Stimulated activated naive CD8-positive, alpha-beta T cell treated with anti-CD3 and anti-CD28 coated beads, Interleukin-15, Interleukin-2, amounts not matched to agents 100 ng/mL and 50 ng/mL, for 24 hours (primary cell): ENCODE measurements around the gene PXK.
"Not testable (repeated sequence)": the region's sequence is repeated elsewhere in the genome, so short reads cannot be mapped to it uniquely, and the experiment has no call there.

Source experiments
- H3K27ac Mint-ChIP-seq: one replicate; pipeline ENCODE4 v1.8.0; 2021; ENCODE audit warnings: mild to moderate bottlenecking, mixed read lengths
- H3K27me3 Mint-ChIP-seq: one replicate; pipeline ENCODE4 v1.8.0; 2021; ENCODE audit warnings: mixed read lengths
- H3K36me3 Mint-ChIP-seq: one replicate; pipeline ENCODE4 v1.8.0; 2021; ENCODE audit warnings: low read depth, mixed read lengths
- H3K4me1 Mint-ChIP-seq: one replicate; pipeline ENCODE4 v1.8.0; 2021; ENCODE audit warnings: low read depth, mixed read lengths
- H3K4me3 Mint-ChIP-seq: one replicate; pipeline ENCODE4 v1.8.0; 2021; ENCODE audit warnings: mild to moderate bottlenecking, mixed read lengths
- H3K9me3 Mint-ChIP-seq: one replicate; pipeline ENCODE4 v1.8.0; 2021; ENCODE audit warnings: mixed read lengths

Gene PXK

DNA sequence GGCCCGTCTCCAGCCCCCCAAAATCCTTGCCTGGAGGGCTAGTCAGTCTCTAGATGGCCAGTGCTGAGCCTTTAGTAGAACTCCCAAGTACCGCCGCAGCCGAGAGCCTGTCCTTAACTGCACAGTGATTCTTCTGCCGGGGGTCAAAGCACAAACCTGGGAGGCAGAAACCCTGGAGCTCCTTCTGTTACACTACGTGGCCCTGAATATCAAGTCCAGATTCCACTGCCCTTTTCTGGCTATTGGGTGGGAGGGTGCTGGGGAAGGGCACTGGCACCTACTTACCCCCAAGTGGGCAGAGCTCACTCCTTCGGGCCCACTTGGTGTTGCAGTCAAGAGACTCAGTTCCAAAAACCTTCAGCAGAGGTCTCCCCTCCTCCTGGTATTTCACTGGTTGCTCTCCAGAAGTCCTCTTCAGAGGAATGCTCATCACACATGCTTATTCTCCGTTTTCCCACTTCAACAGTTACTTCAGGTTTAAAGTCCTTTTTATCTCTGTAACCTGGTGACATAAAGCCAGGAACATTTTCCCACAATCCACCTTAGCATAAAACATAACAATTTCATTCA lies 90.1 kb downstream of the PXK start:
- Mint-ChIP-seq H3K9me3 (no peaks in the 10 kb centered on the region), H3K36me3 (peaks cover 60% of the 10 kb centered on the region), H3K4me1 (peaks cover 3% of the 10 kb centered on the region), H3K27ac (peak overlapping the region; percentile 4), H3K27me3 (no peaks in the 10 kb centered on the region), H3K4me3 (no peak overlapping the region)

DNA sequence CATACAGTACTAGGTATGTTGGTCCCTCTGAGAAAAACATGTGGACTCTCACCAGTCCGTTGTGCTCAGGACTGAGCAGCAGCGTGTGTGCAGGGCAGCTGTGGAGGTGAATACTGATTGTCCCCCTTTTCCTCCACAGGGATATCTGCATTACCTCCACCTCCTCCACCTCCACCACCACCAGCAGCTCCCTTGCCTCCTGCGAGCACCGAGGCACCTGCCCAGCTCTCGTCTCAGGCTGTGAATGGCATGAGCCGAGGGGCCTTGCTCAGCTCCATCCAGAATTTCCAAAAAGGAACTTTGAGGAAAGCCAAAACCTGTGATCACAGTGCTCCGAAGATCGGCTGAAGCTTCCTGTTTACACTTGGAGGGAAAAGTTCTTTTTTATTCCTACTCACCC lies 91.9 kb downstream of the PXK start:
- H3K36me3 Mint-ChIP-seq: peaks cover 69% of the 10 kb centered on the region
- peaks cover 3% of the 10 kb centered on the region for H3K4me1 Mint-ChIP-seq
- no peaks in the 10 kb centered on the region for H3K9me3 Mint-ChIP-seq
- no peak overlapping the region for H3K4me3 Mint-ChIP-seq
- H3K27me3 Mint-ChIP-seq: no peaks in the 10 kb centered on the region
- peak overlapping the region; percentile 18 for H3K27ac Mint-ChIP-seq

DNA sequence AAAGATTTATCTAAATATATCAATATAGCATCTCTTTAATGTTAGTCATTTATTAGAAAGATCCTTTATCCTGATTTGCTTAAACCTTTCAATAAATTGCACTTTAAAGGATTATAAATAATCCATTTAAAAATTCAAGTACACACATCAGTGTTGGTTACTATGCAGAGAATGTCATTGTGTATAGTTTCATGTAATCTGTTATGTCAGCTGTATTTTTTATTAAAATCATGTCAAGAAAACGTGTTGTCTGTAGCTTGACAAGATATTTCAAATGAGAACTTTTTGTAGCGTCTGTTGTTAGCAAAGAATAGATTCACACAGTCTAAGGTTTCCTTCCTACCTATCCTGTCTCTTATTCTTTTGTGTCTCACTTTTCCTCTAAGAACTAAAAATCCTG lies 93.1 kb downstream of the PXK start:
- H3K27me3 Mint-ChIP-seq: no peaks in the 10 kb centered on the region
- no peaks in the 10 kb centered on the region for H3K4me1 Mint-ChIP-seq
- no peaks in the 10 kb centered on the region for H3K9me3 Mint-ChIP-seq
- peak overlapping the region; percentile 58 for H3K27ac Mint-ChIP-seq
- no peak overlapping the region for H3K4me3 Mint-ChIP-seq
- H3K36me3 Mint-ChIP-seq: peaks cover 66% of the 10 kb centered on the region

- Mint-ChIP-seq H3K27me3 (no peaks in the 10 kb centered on the region), H3K9me3 (no peaks in the 10 kb centered on the region), H3K27ac (no peak overlapping the region), H3K4me1 (peaks cover 10% of the 10 kb centered on the region), H3K4me3 (no peak overlapping the region), H3K36me3 (peaks cover 61% of the 10 kb centered on the region)
Observed at GRCh38 chr3:58427661-58428361, 95.1 kb downstream of the PXK start.

GRCh38 chr3:58429657-58430056 lies 97.0 kb downstream of the PXK start:
- Mint-ChIP-seq H3K9me3 (no peaks in the 10 kb centered on the region), H3K4me1 (peaks cover 24% of the 10 kb centered on the region), H3K4me3 (no peak overlapping the region), H3K27ac (no peak overlapping the region), H3K36me3 (peaks cover 55% of the 10 kb centered on the region), H3K27me3 (no peaks in the 10 kb centered on the region)

- no peaks in the 10 kb centered on the region for H3K9me3 Mint-ChIP-seq
Observed at GRCh38 chr3:58432905-58433304, 100.2 kb downstream of the PXK start.

DNA sequence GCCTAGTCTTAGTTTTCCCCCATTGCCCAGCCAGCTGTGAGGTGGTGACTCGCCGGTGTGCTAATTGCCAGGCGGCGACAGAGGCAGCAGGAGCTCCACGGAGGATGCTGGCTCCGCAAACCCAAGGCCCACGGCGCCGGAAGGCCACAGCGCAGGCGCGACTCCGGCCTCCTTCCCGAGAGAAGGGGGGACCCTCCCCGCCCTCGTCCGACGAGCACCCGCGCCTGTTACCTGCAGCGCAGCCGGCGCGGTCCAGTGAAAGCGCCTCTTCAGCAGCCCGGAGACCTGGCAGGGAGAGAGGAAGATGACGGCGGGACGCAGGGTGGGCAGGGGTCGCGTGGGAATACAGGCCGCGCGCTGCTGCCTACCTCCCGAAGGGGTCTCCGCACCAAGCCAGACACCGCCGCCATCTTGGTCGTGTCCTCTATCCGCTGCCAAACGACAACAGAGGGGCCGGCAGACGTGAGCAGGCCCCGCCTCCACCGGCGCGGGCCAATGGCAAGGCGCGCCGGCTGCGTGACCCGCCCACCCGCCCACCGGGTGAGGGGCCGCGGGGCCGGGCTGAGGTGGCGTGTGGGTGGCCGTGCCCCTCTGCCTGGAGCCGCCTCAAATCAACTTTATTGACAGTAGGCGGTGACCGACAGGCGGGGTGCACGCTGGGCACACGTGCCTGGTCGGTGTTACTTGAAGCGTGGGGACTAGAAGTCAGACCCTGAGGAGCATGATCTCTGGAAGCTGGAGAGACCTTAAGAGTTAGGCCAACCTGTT lies 100.9 kb downstream of the PXK start, which contains the start of gene PDHB:
Gene PDHB, minus strand, starts transcription at position 433 of the 768 bp plus-strand sequence. Its CDS starts 23 bp downstream, at position 410.
- Mint-ChIP-seq H3K9me3 (no peaks in the 10 kb centered on the region), H3K27me3 (no peaks in the 10 kb centered on the region), H3K27ac (peak within 1 kb of the TSS; percentile 89), H3K36me3 (peaks cover 22% of the 10 kb centered on the region), H3K4me3 (peak within 1 kb of the TSS; percentile 95), H3K4me1 (peaks cover 26% of the 10 kb centered on the region)

More at GRCh38 chr3:58432905-58433304, 100.2 kb downstream of the PXK start:
- Mint-ChIP-seq H3K27ac (peak overlapping the region; percentile 81), H3K27me3 (no peaks in the 10 kb centered on the region), H3K4me1 (peaks cover 26% of the 10 kb centered on the region), H3K36me3 (peaks cover 29% of the 10 kb centered on the region), H3K4me3 (peak overlapping the region; percentile 95)

DNA sequence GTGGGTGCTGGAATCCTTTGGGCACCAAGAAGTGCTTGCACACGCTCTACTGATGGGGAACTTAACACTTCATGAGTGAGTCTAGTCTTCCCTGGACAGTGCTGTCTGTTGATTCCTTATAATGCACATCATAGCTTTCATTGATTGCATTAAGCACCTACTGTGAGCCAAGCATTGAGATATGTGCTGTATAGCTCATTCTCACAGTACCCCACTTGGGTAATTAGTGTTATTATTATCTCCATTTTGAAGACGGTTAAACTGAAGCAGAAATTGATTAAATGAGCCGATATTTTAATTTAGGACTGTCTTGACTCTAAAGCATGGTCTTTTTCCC lies 101.4 kb downstream of the PXK start:
- H3K4me1 Mint-ChIP-seq: peaks cover 26% of the 10 kb centered on the region
- peak overlapping the region; percentile 95 for H3K4me3 Mint-ChIP-seq
- no peaks in the 10 kb centered on the region for H3K9me3 Mint-ChIP-seq
- no peaks in the 10 kb centered on the region for H3K27me3 Mint-ChIP-seq
- H3K27ac Mint-ChIP-seq: peak overlapping the region; percentile 89
- peaks cover 18% of the 10 kb centered on the region for H3K36me3 Mint-ChIP-seq

GRCh38 chr3:58434511-58434910 lies 101.8 kb downstream of the PXK start:
- H3K27ac Mint-ChIP-seq: no peak overlapping the region
- H3K9me3 Mint-ChIP-seq: no peaks in the 10 kb centered on the region
- H3K36me3 Mint-ChIP-seq: peaks cover 15% of the 10 kb centered on the region
- H3K4me3 Mint-ChIP-seq: peak overlapping the region; percentile 95
- no peaks in the 10 kb centered on the region for H3K27me3 Mint-ChIP-seq
- H3K4me1 Mint-ChIP-seq: peaks cover 26% of the 10 kb centered on the region

- H3K4me1 Mint-ChIP-seq: peaks cover 26% of the 10 kb centered on the region
- H3K27ac Mint-ChIP-seq: no peak overlapping the region
- H3K36me3 Mint-ChIP-seq: peaks cover 11% of the 10 kb centered on the region
- H3K9me3 Mint-ChIP-seq: no peaks in the 10 kb centered on the region
- no peak overlapping the region for H3K4me3 Mint-ChIP-seq
- no peaks in the 10 kb centered on the region for H3K27me3 Mint-ChIP-seq
Observed at GRCh38 chr3:58434990-58435389, 102.3 kb downstream of the PXK start.

DNA sequence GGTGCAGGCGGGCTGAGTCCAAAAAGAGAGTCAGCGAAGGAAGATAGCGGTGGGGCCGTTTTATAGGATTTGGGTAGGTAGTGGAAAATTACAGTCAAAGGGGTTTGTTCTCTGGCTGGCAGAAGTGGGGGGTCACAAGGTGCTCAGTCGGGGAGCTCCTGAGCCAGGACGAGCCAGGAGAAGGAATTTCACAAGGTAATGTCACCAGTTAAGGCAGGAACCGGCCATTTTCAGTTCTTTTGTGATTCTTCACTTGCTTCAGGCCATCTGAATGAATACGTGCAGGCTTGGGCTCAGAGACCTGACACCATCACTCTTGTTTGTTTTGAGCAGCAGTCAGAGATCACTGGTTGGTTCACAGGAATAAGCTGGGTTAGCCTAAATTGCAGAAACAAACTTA lies 104.6 kb downstream of the PXK start:
- H3K4me1 Mint-ChIP-seq: peaks cover 22% of the 10 kb centered on the region
- H3K27me3 Mint-ChIP-seq, H3K9me3 Mint-ChIP-seq, H3K27ac Mint-ChIP-seq, H3K36me3 Mint-ChIP-seq, H3K4me3 Mint-ChIP-seq: not testable (repeated sequence)

GRCh38 chr3:58440996-58441355 lies 108.3 kb downstream of the PXK start:
- H3K27me3 Mint-ChIP-seq, H3K4me3 Mint-ChIP-seq, H3K36me3 Mint-ChIP-seq, H3K9me3 Mint-ChIP-seq, H3K4me1 Mint-ChIP-seq, H3K27ac Mint-ChIP-seq: not testable (repeated sequence)

GRCh38 chr3:58441514-58442450 lies 109.1 kb downstream of the PXK start:
- Mint-ChIP-seq H3K9me3 (no peaks in the 10 kb centered on the region), H3K27me3 (no peaks in the 10 kb centered on the region), H3K27ac (no peak overlapping the region), H3K4me3 (no peak overlapping the region), H3K4me1 (no peaks in the 10 kb centered on the region), H3K36me3 (no peaks in the 10 kb centered on the region)

GRCh38 chr3:58452176-58452575 lies 119.5 kb downstream of the PXK start:
- no peak overlapping the region for H3K27ac Mint-ChIP-seq
- peaks cover 14% of the 10 kb centered on the region for H3K36me3 Mint-ChIP-seq
- H3K4me3 Mint-ChIP-seq: no peak overlapping the region
- H3K27me3 Mint-ChIP-seq: no peaks in the 10 kb centered on the region
- H3K4me1 Mint-ChIP-seq: no peaks in the 10 kb centered on the region
- H3K9me3 Mint-ChIP-seq: peaks cover 17% of the 10 kb centered on the region
